GM12874 (cell line): ENCODE measurements around the gene HCRT.

Source experiments
- TF ChIP-seq, protein P1 (sequence below): IDR thresholded peaks from 2 replicates; pipeline ENCODE4 v1.5.1; 2011; ENCODE audit warnings: low read depth, mild to moderate bottlenecking, control low read depth, low read length, moderate library complexity; ENCODE audit not compliant: insufficient read depth

Gene HCRT

DNA sequence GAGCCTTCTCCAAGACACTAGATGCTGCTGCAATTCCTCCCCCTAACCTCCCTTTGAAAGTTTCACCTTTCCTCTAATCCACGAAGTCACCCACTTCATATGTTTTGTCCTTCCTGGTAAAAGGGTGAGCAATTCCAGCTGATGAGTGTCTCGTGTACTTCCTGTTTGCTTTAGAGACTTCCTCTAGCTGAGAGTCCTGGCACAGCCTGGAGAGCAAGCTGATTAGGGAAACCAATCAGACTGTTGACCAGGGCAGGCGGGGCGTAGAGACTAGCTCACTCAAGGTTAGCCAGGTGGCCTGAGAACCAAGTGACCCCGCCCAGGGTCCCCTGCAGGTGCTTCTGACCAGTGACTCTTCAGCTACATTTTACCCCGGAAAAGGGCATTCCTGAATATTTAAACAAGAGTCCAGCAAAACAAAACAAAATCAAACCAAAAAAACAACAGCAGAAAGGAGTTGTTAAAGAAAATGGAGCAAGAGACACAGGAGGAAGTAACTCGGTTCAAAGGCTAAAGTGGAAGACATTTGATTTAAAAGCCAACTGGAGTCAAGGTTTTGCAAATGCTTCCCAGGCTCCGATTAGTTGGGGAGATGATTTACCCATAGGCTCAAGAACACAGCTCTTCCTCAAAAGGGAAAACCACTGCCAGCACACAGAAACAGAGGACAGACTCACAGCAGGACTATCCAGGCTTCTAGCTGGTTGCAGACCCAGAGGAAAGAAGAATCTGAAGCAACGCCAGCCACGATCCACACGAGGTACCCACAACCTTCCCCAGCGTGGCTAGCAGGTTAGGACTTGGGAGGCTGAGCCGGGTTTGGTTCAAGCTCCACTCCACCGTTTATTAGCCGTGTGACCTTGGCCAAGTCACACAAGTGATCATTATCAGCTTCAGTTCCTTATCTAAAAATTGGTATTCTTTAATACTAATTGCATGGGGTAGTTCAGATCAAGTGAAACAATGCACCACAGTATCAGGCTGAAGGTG is 49.3 kb downstream of the HCRT start:
- TF ChIP-seq, protein P1, sequence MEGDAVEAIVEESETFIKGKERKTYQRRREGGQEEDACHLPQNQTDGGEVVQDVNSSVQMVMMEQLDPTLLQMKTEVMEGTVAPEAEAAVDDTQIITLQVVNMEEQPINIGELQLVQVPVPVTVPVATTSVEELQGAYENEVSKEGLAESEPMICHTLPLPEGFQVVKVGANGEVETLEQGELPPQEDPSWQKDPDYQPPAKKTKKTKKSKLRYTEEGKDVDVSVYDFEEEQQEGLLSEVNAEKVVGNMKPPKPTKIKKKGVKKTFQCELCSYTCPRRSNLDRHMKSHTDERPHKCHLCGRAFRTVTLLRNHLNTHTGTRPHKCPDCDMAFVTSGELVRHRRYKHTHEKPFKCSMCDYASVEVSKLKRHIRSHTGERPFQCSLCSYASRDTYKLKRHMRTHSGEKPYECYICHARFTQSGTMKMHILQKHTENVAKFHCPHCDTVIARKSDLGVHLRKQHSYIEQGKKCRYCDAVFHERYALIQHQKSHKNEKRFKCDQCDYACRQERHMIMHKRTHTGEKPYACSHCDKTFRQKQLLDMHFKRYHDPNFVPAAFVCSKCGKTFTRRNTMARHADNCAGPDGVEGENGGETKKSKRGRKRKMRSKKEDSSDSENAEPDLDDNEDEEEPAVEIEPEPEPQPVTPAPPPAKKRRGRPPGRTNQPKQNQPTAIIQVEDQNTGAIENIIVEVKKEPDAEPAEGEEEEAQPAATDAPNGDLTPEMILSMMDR, result no peak

DNA sequence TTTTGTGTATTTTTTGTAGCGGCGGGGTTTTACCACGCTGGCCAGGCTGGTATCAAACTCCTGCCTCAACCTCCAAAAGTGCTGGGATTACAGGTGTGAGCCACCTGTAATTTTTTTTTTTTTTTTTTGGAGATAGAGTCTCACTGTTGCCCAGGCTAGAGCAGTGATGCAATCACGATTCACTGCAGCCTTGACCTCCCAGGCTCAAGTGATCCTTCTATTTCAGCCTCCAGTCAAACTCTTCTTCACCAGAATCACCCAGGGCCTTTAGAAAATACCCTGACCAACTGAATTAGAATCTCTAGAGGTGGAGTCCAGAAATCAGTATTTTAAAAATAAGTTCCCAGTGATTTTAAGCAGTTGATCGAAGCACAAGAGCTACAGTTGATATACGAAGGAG is 50.1 kb downstream of the HCRT start:
- TF ChIP-seq, protein P1, result no peak
